Measurements from ENCODE around the gene OAF.

- TF ChIP-seq CTCF (IDR thresholded peaks at IDR 0.05), result no peak
- TF ChIP-seq POLR2A (IDR thresholded peaks at IDR 0.05), result no peak
These were observed 23.8 kb upstream of the OAF start for GRCh38 chr11:120186774-120187591.
